Activated CD8-positive, alpha-beta memory T cell treated with anti-CD3 and anti-CD28 coated beads, Interleukin-2, amount 10 ng/mL, durations not matched to agents 7 days and 5 days (primary cell): Measurements from ENCODE around the gene C16orf92. TPM values are rescaled to one million over a fixed set of nuclear protein-coding genes. Genes with fewer than 3 reads are reported as not detected.

ENCODE experiments used
- ATAC-seq: fragments of 150-1000 bp; cut with Tn5 transposase; one replicate; pipeline ENCODE4 v1.10.0; 2021; ENCODE audit warnings: moderate library complexity
- CTCF ChIA-PET: fragments of 350-600 bp; sonication (Branson Sonifier 250); formaldehyde crosslinking; loops from one replicate; lab custom pipeline; 2021; ENCODE audit warnings: antibody characterized with exemption; lab: Charles Lee
- DNase-seq: peaks from one replicate; pipeline ENCODE4 v3.0.0-alpha.2; 2020
- H3K27ac Mint-ChIP-seq: one replicate; pipeline ENCODE4 v1.8.0; 2021; ENCODE audit warnings: mild to moderate bottlenecking, mixed read lengths
- H3K27me3 Mint-ChIP-seq: one replicate; pipeline ENCODE4 v1.8.0; 2021; ENCODE audit warnings: mixed read lengths
- H3K36me3 Mint-ChIP-seq: one replicate; pipeline ENCODE4 v1.8.0; 2021; ENCODE audit warnings: mild to moderate bottlenecking, mixed read lengths
- H3K4me1 Mint-ChIP-seq: one replicate; pipeline ENCODE4 v1.8.0; 2021; ENCODE audit warnings: mixed read lengths
- H3K4me3 Mint-ChIP-seq: one replicate; pipeline ENCODE4 v1.8.0; 2021; ENCODE audit warnings: mild to moderate bottlenecking, moderate library complexity, mixed read lengths
- H3K9me3 Mint-ChIP-seq: one replicate; pipeline ENCODE4 v1.8.0; 2022; ENCODE audit warnings: low read depth, mixed read lengths
- total RNA-seq, 2 experiments: library from RNA; stranded (reverse); gene quantifications; one replicate each; pipeline ENCODE4 v1.2.3, GENCODE V29; 2021

The C16orf92 gene
- total RNA-seq, 2 experiments from 2014 or later, result not detected

DNA sequence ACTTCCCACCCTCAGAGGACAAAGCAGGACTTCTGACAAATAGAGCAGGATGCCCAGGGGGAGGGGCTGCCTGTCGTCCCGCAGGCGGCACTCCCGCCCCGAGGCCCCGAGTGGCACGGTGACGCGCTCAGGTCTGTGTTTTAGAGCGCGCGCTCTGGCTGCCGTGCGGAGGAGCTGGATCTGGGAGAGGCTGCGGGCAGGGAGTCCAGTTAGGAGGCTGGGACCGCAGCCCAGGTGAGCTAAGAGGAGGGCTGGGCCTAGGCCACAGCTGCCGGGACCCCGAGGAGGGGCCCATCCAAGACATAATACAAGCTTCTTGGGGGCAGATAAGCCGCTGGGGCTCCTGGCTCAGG is 18.6 kb upstream of the C16orf92 start:
- no peak for ATAC-seq
- CTCF ChIA-PET, result interaction anchor here (1.4 to 1.8 kb wide), 2 partner anchors 17 to 304 kb away, joined by 4 to 5 read pairs; no protein-coding TSS in a partner anchor
- peaks cover 5% of the 10 kb centered on the region for H3K27me3 Mint-ChIP-seq
- no peaks in the 10 kb centered on the region for H3K9me3 Mint-ChIP-seq
- H3K4me1 Mint-ChIP-seq, result peaks cover 2% of the 10 kb centered on the region
- H3K36me3 Mint-ChIP-seq, result peaks cover 6% of the 10 kb centered on the region
- DNase-seq, result no peak
- H3K27ac Mint-ChIP-seq, result no peak overlapping the region
- no peak overlapping the region for H3K4me3 Mint-ChIP-seq

- Mint-ChIP-seq H3K4me1 (no peaks in the 10 kb centered on the region), H3K4me3 (no peak overlapping the region), H3K27me3 (peaks cover 8% of the 10 kb centered on the region), H3K9me3 (no peaks in the 10 kb centered on the region), H3K27ac (no peak overlapping the region), H3K36me3 (peaks cover 2% of the 10 kb centered on the region)
- ATAC-seq (no peak), DNase-seq (no peak)
- CTCF ChIA-PET, result interaction anchor here (1.4 to 2.5 kb wide), 5 partner anchors 16 to 304 kb away, joined by 4 to 12 read pairs (median 5); partner anchors contain the start of gene TLCD3B
These were observed 18.2 kb upstream of the C16orf92 start for GRCh38 chr16:30004811-30005242.

DNA sequence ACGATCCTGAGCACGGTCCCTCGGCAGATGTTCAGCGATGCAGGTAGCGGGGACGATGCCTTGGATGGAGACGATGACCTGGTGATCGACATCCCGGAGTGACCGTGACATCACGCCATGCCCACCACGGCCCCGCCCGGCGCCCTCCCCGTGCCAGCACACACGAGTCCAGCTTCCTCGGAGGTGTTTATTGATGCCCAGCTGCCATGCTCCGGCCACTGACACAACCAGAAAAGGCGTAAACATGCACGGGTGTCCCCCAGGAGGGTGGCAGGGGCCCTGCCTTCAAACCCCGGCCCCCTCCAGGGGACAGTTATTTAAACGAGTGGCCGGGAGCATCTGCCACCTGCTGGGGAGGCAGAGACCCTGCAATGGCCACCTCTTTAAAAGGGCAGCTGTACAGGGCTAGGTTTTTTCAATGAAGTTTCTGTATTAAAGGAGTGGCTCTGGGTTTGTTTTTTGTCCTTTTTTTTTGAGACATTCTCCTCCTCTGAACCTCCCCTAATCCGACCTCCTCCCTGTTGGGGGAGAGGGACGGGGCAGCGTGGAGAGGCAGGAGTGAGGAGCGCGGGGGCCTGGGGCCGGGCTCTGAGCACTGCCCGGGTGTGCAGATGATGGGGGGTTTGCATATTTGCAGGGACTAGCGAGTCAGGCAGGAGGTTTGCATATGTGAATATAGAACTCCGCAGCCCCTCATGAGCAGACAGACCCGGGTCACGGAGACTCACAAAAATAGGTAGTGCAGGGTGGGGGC is 17.5 kb upstream of the C16orf92 start:
- CTCF ChIA-PET, result interaction anchor here (0.7 to 2.5 kb wide), 12 partner anchors 9 to 314 kb away, joined by 3 to 12 read pairs (median 4); partner anchors contain the start of genes HIRIP3, INO80E, KCTD13 and TLCD3B
- peaks cover 2% of the 10 kb centered on the region for H3K36me3 Mint-ChIP-seq
- no peaks in the 10 kb centered on the region for H3K9me3 Mint-ChIP-seq
- no peak overlapping the region for H3K4me3 Mint-ChIP-seq
- H3K4me1 Mint-ChIP-seq, result peaks cover 2% of the 10 kb centered on the region
- ATAC-seq, result peak; percentile 64
- no peak overlapping the region for H3K27ac Mint-ChIP-seq
- peak; percentile 60 for DNase-seq
- peaks cover 14% of the 10 kb centered on the region for H3K27me3 Mint-ChIP-seq

DNA sequence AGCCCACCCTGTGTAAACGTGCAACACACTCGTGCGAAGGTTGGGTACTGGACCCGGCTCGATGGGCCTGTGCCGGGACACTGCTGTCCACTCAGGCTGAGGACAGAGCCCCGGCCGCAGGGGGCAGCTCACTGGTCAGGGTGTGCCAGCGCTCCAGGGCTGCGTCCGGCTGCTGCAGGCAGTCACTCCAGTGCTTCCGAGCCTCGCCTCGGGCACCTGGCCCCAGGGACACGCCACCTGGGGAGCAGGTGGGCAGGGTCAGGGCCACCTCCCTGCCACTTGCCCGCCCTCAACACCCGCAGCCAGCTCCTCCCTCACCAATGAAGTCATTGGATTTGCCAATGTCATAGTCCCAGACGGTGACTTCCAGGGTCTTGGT is 16.9 kb upstream of the C16orf92 start:
- CTCF ChIA-PET, result interaction anchor here (0.7 to 2.5 kb wide), 10 partner anchors 9 to 315 kb away, joined by 3 to 12 read pairs (median 4); partner anchors contain the start of genes HIRIP3, INO80E, KCTD13 and TLCD3B
- Mint-ChIP-seq H3K27ac (no peak overlapping the region), H3K4me3 (no peak overlapping the region), H3K36me3 (peaks cover 2% of the 10 kb centered on the region), H3K27me3 (peaks cover 17% of the 10 kb centered on the region), H3K4me1 (peaks cover 3% of the 10 kb centered on the region), H3K9me3 (no peaks in the 10 kb centered on the region)
- ATAC-seq, result no peak
- no peak for DNase-seq

GRCh38 chr16:30006659-30007377 is 16.2 kb upstream of the C16orf92 start:
- no peak overlapping the region for H3K4me3 Mint-ChIP-seq
- CTCF ChIA-PET, result interaction anchor here (1.3 to 2.5 kb wide), 4 partner anchors 25 to 158 kb away, joined by 3 to 12 read pairs (median 6); partner anchors contain the start of genes KCTD13 and TLCD3B
- peaks cover 21% of the 10 kb centered on the region for H3K27me3 Mint-ChIP-seq
- no peaks in the 10 kb centered on the region for H3K9me3 Mint-ChIP-seq
- H3K36me3 Mint-ChIP-seq, result peaks cover 2% of the 10 kb centered on the region
- DNase-seq (no peak), ATAC-seq (no peak)
- no peak overlapping the region for H3K27ac Mint-ChIP-seq
- peaks cover 3% of the 10 kb centered on the region for H3K4me1 Mint-ChIP-seq

- ATAC-seq (no peak), DNase-seq (no peak)
- Mint-ChIP-seq H3K4me1 (peaks cover 5% of the 10 kb centered on the region), H3K27ac (no peak overlapping the region), H3K9me3 (no peaks in the 10 kb centered on the region), H3K4me3 (no peak overlapping the region), H3K36me3 (no peaks in the 10 kb centered on the region), H3K27me3 (peaks cover 27% of the 10 kb centered on the region)
- CTCF ChIA-PET, result interaction anchor here (1.1 to 2.5 kb wide), 2 partner anchors 48 to 159 kb away, joined by 3 to 7 read pairs; no protein-coding TSS in a partner anchor
These were observed 15.6 kb upstream of the C16orf92 start for GRCh38 chr16:30007378-30007895.

DNA sequence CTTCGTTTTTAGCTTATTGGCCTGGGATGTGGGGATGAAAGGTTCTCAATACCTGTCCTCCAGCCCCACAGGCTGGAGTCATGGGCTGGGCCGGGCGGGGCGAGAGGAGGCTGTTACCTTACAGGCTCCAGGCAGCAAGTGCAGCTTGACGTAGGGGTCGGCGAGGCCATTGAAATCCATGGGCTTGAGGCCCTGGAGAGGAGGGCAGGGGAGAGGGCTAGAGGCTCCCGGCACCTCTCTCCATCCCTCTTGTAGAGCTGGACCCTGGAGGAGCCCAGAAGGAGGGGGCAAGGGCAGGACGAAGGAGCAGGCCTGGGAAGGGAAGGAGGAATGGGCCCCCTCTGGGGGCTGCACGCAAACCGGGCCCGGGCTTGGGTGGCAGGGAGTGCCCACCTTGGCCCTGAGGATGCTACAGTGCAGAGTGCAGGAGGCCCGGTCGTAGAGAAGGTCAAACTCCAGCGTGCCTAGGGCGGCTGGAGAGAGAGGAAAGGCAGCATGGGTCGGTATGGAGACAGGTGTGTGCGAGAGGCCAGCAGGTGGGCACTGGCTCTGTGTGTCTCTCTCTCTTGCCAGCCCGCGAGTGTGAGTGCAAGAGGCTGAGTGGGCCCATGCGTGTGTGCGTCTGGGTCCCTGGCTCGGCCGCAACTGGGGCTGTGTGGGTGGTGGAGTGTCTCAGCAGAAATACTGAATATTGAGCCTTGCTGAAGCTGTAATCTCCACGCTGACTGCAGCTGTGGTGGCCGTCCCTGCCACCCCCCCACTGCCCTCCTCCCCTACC is 13.7 kb upstream of the C16orf92 start:
- DNase-seq (no peak), ATAC-seq (no peak)
- Mint-ChIP-seq H3K36me3 (no peaks in the 10 kb centered on the region), H3K9me3 (no peaks in the 10 kb centered on the region), H3K27me3 (peaks cover 32% of the 10 kb centered on the region), H3K27ac (no peak overlapping the region), H3K4me3 (no peak overlapping the region), H3K4me1 (peaks cover 5% of the 10 kb centered on the region)
- CTCF ChIA-PET, result interaction anchor here (0.9 to 1.1 kb wide), 3 partner anchors 12 to 29 kb away, joined by 3 read pairs; no protein-coding TSS in a partner anchor

- H3K36me3 Mint-ChIP-seq, result no peaks in the 10 kb centered on the region
- ATAC-seq, result no peak
- no peaks in the 10 kb centered on the region for H3K9me3 Mint-ChIP-seq
- DNase-seq, result no peak
- CTCF ChIA-PET, result interaction anchor here (0.9 to 1.6 kb wide), 2 partner anchors 13 to 162 kb away, joined by 3 to 5 read pairs; no protein-coding TSS in a partner anchor
- H3K4me3 Mint-ChIP-seq, result peak overlapping the region; percentile 50
- H3K27ac Mint-ChIP-seq, result no peak overlapping the region
- peaks cover 32% of the 10 kb centered on the region for H3K27me3 Mint-ChIP-seq
- H3K4me1 Mint-ChIP-seq, result peaks cover 5% of the 10 kb centered on the region
These were observed 12.8 kb upstream of the C16orf92 start for GRCh38 chr16:30009990-30010843.

DNA sequence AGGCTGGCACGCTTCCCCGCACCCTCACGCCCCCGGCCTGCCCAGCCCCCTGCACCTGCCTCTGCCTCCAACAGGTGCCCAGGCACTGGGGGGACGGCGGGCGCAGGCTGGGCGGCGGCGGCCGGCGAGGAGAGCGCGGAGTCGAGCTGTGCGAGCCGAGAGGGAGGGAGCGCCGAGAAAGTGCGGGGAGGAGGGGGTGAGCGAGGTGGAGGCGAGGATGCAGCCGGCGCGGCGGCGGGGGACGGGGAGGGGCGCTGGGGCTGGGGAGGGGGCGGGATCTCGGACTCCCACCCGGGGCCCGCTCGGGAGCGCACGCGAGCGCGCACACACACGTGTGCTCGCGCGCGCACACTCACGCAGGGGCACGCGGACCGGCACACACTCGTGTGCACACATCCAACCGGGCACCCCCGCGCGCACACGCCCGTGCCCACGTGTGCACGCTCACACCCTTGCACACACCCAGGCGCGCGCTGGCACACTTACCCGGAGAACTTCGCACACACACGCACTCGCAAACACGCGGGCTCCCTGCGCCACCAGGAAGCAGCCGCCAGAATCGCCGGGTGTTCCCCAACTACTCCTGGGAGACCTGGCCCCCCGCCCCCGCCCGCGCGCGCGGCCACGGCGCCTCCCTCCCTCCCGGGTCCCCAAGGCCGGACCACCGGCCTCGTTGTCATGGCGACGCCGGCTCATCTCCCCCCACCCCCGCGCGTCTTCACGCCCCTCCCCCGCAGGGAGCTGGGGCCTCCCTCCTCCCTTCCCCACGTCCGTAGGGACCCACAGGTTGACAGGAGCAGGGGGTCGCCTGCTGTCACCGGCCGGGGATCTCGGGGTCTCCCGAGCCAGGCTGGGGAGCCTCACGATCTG is 11.9 kb upstream of the C16orf92 start, which contains the start of gene DOC2A:
DOC2A (minus strand) TSS at position 184 of the 870 bp plus-strand sequence. CDS start 805 bp downstream, outside the sequence.
- H3K4me1 Mint-ChIP-seq, result peaks cover 5% of the 10 kb centered on the region

DNA sequence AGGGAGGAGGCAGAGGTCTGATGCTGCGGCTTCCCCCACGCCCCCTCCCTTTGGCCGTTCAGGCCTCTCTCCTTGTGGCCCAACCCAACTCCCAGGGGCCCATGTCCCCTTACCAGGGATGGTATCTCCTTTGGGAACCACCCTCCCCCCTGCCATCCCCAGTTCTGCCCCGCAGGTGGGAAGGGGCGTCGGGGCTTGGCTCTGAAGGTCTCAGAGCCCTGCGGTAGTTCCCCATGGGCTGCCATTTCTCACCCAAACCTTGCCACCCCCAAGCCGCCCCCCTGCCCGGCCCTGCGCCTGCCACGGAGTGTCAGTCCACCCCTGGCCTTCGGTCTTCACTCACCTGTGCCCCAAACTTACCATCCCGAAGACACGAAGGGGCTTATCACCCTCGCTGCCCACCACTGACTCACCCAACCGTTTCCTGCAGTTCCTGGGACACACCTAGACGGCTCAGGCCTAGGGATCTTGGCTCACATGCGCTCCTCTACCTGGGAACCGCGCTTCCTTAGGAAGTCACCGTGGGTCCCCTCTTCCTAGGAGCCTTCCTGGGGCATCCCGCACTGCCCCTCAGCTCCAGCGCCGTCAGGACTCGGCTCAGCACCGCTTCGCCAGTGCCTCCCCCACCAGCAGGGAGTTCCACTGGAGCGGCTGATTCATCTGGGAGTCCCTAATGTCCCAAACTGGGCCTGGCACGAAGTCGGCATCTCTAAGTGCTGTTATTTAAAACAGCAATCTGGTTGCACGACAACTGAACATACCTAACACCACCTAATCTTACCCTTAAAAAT is 11.1 kb upstream of the C16orf92 start:
- Mint-ChIP-seq H3K4me3 (peak overlapping the region; percentile 20), H3K27ac (no peak overlapping the region), H3K4me1 (peaks cover 5% of the 10 kb centered on the region), H3K9me3 (no peaks in the 10 kb centered on the region), H3K36me3 (no peaks in the 10 kb centered on the region), H3K27me3 (peaks cover 38% of the 10 kb centered on the region)
- CTCF ChIA-PET, result no interaction called here
- ATAC-seq, result no peak
- no peak for DNase-seq

More for the DNA sequence above, 11.9 kb upstream of the C16orf92 start, which contains the start of gene DOC2A:
- no peaks in the 10 kb centered on the region for H3K36me3 Mint-ChIP-seq
- H3K27ac Mint-ChIP-seq, result no peak within 1 kb of the TSS
- DNase-seq (no peak), ATAC-seq (peak; percentile 61)
- H3K9me3 Mint-ChIP-seq, result no peaks in the 10 kb centered on the region
- peak within 1 kb of the TSS; percentile 50 for H3K4me3 Mint-ChIP-seq
- H3K27me3 Mint-ChIP-seq, result peaks cover 32% of the 10 kb centered on the region
- CTCF ChIA-PET, result interaction anchor here (1.6 kb wide), 1 partner anchor 163 kb away, joined by 5 read pairs; no protein-coding TSS in a partner anchor
